Colonic mucosa (tissue), 4 donors: ENCODE data around the gene CRK. TPM values are rescaled to one million over a fixed set of nuclear protein-coding genes. Genes with fewer than 3 reads are reported as not detected.

Experiments
- DNase-seq: peaks from one replicate; pipeline ENCODE4 v3.0.0-alpha.2; 2020
- H3K27ac ChIP-seq: fragments of 200-600 bp; one replicate; pipeline ENCODE4 v1.8.0; 2021
- H3K27me3 ChIP-seq: fragments of 200-600 bp; one replicate; pipeline ENCODE4 v1.8.0; 2021
- H3K36me3 ChIP-seq: fragments of 200-600 bp; one replicate; pipeline ENCODE4 v1.8.0; 2021
- H3K4me1 ChIP-seq: fragments of 200-600 bp; one replicate; pipeline ENCODE4 v1.8.0; 2021; ENCODE audit warnings: mild to moderate bottlenecking
- H3K4me3 ChIP-seq: fragments of 200-600 bp; one replicate; pipeline ENCODE4 v1.8.0; 2021
- H3K9ac ChIP-seq, 2 donors: one replicate each; pipeline ENCODE4 v1.7.0; 2013; ENCODE audit warnings: control low read depth in 2 of 2, low read depth in 2 of 2, low read length in 2 of 2
- H3K9me3 ChIP-seq: fragments of 200-600 bp; one replicate; pipeline ENCODE4 v1.8.0; 2021
- intact Hi-C: fragments of 100-400 bp; cut with DNase I; formaldehyde crosslinking; loops from one replicate; pipeline ENCODE4 v1.14.1; 2022
- total RNA-seq, 2 donors: library from RNA; stranded (reverse); fragmentation: NEBNext Ultra II Directional in 1 of 2; extraction: Animal tissue kit (Norgen Biotek cat#: 25700) in 1 of 2; gene quantifications; one replicate each; pipeline ENCODE4 v1.2.1, GENCODE V29; 2021
- TF ChIP-seq, protein P1 (sequence below): fragments of 200-600 bp; IDR thresholded peaks from one replicate; pipeline ENCODE4 v1.8.0; 2022; ENCODE audit warnings: antibody characterized with exemption, mild to moderate bottlenecking
- donor health status: healthy.
- donor health status: DM: no; HTN: no; CAD: no.
- donor health status: DM: no; HTN: no; CAD: no.

Gene CRK
- total RNA-seq, 2 donors from 2014 or later: 74.5 to 82.0 TPM

DNA sequence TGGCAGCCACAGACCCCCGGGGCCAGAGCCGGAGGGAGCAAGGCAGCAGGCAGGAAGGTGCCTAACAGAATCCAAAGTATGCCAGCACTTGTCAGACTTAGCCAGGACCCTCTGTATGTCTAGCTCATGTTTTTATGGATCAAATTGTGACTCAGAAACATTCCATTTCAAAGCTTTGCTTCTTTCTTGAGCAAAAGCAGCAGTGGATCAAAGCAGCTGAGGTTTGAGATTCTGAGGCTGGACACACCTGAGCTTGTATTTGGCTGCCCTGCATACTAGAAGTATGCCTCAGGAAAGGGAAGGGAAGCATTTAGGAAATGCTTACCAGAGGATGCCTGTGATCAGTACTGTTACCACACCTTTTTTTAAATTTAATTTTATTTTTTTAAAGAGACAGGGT is 42.2 kb upstream of the CRK start:
- Histone ChIP-seq H3K36me3 (no peaks in the 10 kb centered on the region), H3K27ac (no peak overlapping the region), H3K27me3 (no peaks in the 10 kb centered on the region), H3K4me3 (no peak overlapping the region), H3K4me1 (no peaks in the 10 kb centered on the region), H3K9ac (no peak overlapping the region), H3K9me3 (no peaks in the 10 kb centered on the region)
- intact Hi-C loops: no loop called here
- TF ChIP-seq, protein P1, sequence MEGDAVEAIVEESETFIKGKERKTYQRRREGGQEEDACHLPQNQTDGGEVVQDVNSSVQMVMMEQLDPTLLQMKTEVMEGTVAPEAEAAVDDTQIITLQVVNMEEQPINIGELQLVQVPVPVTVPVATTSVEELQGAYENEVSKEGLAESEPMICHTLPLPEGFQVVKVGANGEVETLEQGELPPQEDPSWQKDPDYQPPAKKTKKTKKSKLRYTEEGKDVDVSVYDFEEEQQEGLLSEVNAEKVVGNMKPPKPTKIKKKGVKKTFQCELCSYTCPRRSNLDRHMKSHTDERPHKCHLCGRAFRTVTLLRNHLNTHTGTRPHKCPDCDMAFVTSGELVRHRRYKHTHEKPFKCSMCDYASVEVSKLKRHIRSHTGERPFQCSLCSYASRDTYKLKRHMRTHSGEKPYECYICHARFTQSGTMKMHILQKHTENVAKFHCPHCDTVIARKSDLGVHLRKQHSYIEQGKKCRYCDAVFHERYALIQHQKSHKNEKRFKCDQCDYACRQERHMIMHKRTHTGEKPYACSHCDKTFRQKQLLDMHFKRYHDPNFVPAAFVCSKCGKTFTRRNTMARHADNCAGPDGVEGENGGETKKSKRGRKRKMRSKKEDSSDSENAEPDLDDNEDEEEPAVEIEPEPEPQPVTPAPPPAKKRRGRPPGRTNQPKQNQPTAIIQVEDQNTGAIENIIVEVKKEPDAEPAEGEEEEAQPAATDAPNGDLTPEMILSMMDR: no peak
- DNase-seq: no peak

DNA sequence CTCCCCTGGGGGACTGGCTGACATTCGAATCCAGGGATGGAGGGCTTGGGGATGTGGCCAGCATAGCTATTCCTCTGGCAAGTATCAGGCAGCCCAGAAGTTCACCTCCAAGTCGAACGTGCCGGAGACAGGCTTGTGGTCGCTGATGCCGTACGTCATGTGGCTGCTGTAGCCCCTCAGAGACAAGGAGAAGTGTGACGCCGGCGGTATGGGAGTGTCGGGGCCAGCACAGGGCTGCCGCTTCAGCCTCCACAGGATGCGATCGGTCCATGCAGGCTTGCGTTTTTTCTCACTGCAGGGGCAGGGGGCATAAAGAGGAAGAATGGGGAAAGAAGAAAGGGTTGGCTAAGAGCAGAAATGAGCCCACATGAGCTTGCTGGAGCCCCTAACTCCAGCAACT is 41.8 kb upstream of the CRK start:
- H3K27ac ChIP-seq: no peak overlapping the region
- intact Hi-C loops: no loop called here

DNA sequence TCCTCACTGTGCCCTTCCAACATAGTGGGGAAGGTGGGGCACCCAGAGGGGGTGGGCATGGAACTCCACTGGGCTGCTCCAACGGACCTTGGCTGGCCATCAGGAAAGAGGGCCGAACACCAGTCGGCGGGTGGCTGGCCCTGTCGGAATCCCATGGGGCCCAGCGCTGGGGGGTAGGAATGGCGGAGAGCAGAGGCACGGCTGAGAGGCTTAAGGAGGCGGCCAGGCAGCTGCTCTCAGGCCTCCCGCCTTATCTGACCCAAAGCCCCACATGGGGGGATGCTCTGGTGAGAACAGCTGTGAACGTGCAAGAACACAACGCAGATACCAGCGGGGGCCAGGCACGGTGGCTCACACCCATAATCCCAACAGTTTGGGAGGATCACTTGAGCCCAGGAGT is 40.8 kb upstream of the CRK start:
- intact Hi-C loops: no loop called here
- no peaks in the 10 kb centered on the region for H3K36me3 ChIP-seq
- H3K9ac ChIP-seq: no peak overlapping the region
- H3K27ac ChIP-seq: no peak overlapping the region
- TF ChIP-seq, protein P1: no peak
- no peaks in the 10 kb centered on the region for H3K9me3 ChIP-seq
- H3K4me1 ChIP-seq: peaks cover 5% of the 10 kb centered on the region
- H3K27me3 ChIP-seq: no peaks in the 10 kb centered on the region
- DNase-seq: no peak
- no peak overlapping the region for H3K4me3 ChIP-seq

More for the DNA sequence above, 41.8 kb upstream of the CRK start:
- no peaks in the 10 kb centered on the region for H3K27me3 ChIP-seq
- TF ChIP-seq, protein P1: no peak
- DNase-seq: no peak
- H3K4me1 ChIP-seq: no peaks in the 10 kb centered on the region
- H3K36me3 ChIP-seq: no peaks in the 10 kb centered on the region
- no peaks in the 10 kb centered on the region for H3K9me3 ChIP-seq
- no peak overlapping the region for H3K4me3 ChIP-seq
- H3K9ac ChIP-seq: no peak overlapping the region

DNA sequence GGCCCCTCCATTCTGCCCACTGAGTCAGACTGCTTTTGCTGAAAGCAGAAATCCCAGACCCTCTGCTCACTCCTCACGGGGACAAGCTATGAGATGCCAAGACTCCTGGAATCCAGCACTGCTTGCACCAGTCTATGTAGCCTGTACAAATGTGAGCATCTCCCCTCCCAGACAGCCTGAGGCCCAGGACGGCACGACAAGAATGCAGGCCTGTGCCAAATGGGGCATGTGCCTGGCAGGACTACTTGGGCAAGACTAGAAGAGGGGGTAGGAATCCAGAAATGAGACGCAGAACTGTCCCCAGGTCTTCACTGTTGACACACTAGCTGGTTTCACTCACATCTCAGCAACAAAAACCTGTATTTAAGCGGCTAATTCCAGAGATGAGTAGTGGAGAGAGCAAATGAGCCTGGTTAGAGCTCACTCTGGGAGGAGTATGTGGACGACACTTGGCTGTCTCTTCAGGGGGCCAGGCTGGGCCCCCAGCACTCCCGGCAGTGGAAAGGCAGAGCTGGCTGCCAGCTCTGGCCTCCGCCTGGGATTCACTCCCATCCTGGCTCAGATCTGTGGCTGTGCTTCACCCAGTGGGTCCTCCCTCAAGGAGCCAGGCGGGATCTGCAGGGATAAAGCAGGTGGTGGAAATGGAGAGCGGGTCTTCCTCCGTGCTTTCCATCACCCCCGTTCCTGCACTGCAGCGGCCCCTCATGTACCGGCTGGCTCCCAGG is 39.4 kb upstream of the CRK start:
- Histone ChIP-seq H3K4me3 (no peak overlapping the region), H3K4me1 (peaks cover 8% of the 10 kb centered on the region), H3K9ac (no peak overlapping the region), H3K36me3 (no peaks in the 10 kb centered on the region), H3K9me3 (no peaks in the 10 kb centered on the region), H3K27ac (no peak overlapping the region), H3K27me3 (no peaks in the 10 kb centered on the region)
- intact Hi-C loops: no loop called here
- DNase-seq: no peak
- TF ChIP-seq, protein P1: no peak

DNA sequence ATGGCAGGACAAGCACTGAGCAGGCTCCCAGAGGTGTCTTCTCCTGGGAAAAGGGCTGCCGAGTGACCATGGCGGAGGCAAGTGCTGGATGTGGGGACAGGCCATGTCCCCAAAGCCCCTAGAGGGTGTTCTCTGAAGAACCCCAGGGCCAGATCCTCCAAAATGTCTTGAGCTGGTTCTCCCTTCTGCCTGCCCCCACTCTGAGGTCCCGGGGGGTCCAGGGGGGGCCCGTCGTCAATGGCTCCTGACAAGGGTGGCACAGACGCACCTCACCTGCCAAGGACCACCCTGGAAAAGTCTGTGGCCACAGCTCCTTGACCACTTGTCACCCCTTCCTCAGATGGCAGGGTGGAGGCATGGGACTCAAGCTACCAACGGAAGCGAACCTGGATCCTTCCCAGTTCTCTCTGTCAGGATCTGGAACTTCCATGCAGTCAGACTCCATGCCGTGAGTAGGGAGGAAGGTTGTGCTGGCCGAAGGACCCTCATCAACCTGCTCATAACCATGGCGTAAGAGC is 38.8 kb upstream of the CRK start:
- Histone ChIP-seq H3K36me3 (no peaks in the 10 kb centered on the region), H3K27ac (no peak overlapping the region), H3K4me3 (no peak overlapping the region), H3K4me1 (peaks cover 14% of the 10 kb centered on the region), H3K9me3 (no peaks in the 10 kb centered on the region), H3K9ac (no peak overlapping the region), H3K27me3 (no peaks in the 10 kb centered on the region)
- TF ChIP-seq, protein P1: no peak
- intact Hi-C loops: no loop called here
- DNase-seq: no peak
